Astrocyte of the cerebellum (primary cell): ENCODE measurements around the gene LZIC.
"Not testable (repeated sequence)": the region's sequence is repeated elsewhere in the genome, so short reads cannot be mapped to it uniquely, and the experiment has no call there.

Experiments used
- DNase-seq: peaks from one replicate; pipeline ENCODE4 v3.0.0-alpha.2; 2011; ENCODE audit warnings: low read depth
- H3K4me3 ChIP-seq: 2 replicates; pipeline ENCODE4 v1.5.1; 2011; ENCODE audit warnings: mild to moderate bottlenecking, low read depth, low read length, moderate library complexity
- CTCF ChIP-seq: IDR thresholded peaks from 2 replicates; pipeline ENCODE4 v1.5.1; 2012; ENCODE audit warnings: low read length, low read depth, moderate library complexity, mild to moderate bottlenecking; ENCODE audit errors: missing control alignments
- in situ Hi-C: cut with HindIII; loops from 2 replicates; pipeline ENCODE4 v1.10.0; 2017; ENCODE audit warnings: low sequenced_read_pairs

Gene LZIC

GRCh38 chr1:9927259-9927658 lies 15.9 kb downstream of the LZIC start:
- in situ Hi-C loops = no loop called here
- no peak for TF ChIP-seq CTCF
- no peak overlapping the region for H3K4me3 ChIP-seq
- DNase-seq = no peak

DNA sequence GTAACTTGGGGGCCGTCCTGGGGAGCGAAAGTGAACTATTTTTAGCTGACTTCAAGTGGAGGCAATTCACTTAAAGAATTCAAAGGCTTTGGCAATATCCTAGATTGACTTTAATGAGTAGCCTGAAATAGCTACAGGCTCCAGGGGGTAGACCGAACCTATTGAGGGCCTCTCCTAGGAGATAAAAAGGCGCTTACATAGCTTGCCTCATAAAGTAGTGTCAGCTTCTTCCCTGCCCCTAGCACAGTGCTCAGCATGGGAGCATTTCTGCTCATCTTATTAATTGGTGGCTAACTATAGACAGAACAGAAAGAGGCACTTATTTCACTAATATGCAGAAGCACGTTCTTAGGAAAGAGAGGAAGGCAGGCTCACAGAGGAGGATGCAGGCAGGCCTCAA lies 20.8 kb downstream of the LZIC start:
- H3K4me3 ChIP-seq = no peak overlapping the region
- TF ChIP-seq CTCF = no peak
- in situ Hi-C loops = no loop called here
- no peak for DNase-seq

DNA sequence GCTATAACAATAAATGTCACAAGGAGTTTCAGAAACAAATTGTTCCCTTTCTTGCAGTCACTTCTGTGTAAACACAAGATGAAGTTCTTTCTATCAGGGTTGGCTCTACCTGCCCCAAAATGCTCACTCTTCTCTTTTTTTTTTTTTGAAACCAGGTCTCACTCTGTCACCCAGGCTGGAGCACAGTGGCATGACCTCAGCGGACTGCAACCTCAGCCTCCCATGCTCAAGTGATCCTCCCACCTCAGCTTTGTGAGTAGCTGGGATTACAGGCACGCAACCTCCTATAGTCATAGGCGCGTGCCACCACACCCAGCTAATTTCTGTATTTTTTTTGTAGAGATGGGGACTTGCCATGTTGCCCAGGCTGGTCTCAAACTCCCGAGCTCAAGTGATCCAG lies 22.6 kb downstream of the LZIC start:
- no peak for DNase-seq
- in situ Hi-C loops = no loop called here
- no peak for TF ChIP-seq CTCF
- no peak overlapping the region for H3K4me3 ChIP-seq

GRCh38 chr1:9917901-9918300 lies 25.3 kb downstream of the LZIC start:
- no peak overlapping the region for H3K4me3 ChIP-seq
- DNase-seq = no peak
- no peak for TF ChIP-seq CTCF
- in situ Hi-C loops = no loop called here

- DNase-seq, in situ Hi-C loops, H3K4me3 ChIP-seq: not testable (repeated sequence)
Measured at GRCh38 chr1:9917495-9917894, 25.7 kb downstream of the LZIC start.

GRCh38 chr1:9916452-9916851 lies 26.7 kb downstream of the LZIC start:
- in situ Hi-C loops = no loop called here
- no peak for DNase-seq
- no peak overlapping the region for H3K4me3 ChIP-seq
- TF ChIP-seq CTCF = no peak

DNA sequence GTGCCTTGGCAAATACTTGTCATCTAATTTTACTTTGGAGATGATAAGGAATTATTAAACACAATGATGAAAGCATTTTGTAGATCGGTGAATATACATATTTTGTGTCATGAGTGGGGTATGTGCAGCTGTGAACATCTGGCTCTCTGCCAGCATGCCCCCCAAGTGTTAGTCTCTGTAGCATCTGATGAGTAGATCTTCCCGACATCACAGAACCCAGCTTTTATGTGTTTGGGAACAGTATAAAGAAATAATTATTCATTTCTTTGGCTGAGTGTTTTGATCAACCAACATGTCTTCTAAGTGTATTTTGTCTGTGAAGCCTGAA lies 28.6 kb downstream of the LZIC start:
- in situ Hi-C loops = no loop called here
- no peak for TF ChIP-seq CTCF
- no peak overlapping the region for H3K4me3 ChIP-seq
- DNase-seq = no peak
